Hematopoietic multipotent progenitor cell (in vitro differentiated cells): ENCODE measurements around the gene PTBP3. TPM values are rescaled to one million over a fixed set of nuclear protein-coding genes. Genes with fewer than 3 reads are reported as not detected.
"Not testable (repeated sequence)": the region's sequence is repeated elsewhere in the genome, so short reads cannot be mapped to it uniquely, and the experiment has no call there.

Source experiments
- DNase-seq, 3 donors: peaks; one replicate each; pipeline ENCODE4 v3.0.0-alpha.2; 2011 to 2015; ENCODE audit warnings: low read depth in 2 of 3, low spot score in 2 of 3
- total RNA-seq: library from RNA; depleted of rRNA; stranded (reverse); fragments of >200 nt; gene quantifications from one replicate; pipeline ENCODE4 v1.2.3, GENCODE V29; 2012

PTBP3 gene
- total RNA-seq, 1 donor: 34.5 TPM

DNA sequence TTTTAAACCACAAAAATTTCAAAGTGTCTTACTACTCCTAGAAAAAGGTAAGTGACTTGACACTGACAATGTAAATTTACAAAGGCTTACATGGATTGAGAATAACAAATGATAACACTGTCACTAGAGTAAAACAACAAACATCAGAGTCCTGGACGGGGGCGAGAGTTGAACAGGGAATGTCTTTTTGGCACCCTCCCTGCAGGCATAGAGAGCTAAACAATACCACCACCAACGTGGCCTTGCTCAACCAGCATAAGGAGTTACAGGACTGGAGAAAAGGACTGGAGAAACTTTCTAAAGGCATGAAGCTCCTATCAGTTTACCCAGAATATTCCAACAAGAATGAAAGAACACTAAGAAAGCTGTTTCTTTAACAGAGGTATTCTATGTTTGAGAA, 55.3 kb downstream of the PTBP3 start:
- no peak for DNase-seq

DNA sequence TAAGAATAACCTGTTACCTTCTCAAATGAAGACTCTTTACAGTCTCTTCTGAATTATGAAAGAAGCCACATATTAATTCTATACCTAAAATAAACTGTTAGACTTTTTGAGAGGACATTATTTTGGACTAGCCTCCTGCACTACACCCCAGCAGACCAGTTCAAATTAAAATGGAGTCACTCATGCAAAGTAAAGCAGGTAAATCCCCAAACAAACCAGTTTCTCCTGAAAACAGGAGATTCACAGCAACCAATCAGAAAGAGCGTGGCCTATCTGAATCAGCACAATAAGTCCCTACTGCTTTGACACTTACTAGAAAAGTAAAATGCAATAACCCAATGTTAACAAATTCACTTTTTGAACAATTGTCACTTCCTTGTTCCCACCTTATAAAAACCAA, 58.8 kb downstream of the PTBP3 start:
- no peak for DNase-seq

DNA sequence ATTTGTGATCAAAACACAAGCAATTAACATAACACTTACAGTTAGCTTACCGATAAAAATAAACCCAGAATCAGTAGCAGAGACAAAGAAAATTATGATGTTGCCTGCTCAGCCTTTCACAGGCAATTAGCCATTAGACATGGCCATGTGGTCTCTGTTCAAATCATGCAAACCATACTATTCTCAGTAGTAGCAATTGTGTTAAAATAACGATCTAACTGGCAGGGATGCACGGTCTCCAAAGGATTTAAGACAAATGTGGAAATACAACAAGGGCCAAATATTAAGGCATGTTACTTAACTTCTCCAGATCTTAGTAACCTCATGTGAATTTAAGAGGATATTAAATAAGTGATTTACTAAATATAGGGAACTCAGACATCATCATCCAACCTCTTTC, 59.5 kb downstream of the PTBP3 start:
- DNase-seq: no peak

DNA sequence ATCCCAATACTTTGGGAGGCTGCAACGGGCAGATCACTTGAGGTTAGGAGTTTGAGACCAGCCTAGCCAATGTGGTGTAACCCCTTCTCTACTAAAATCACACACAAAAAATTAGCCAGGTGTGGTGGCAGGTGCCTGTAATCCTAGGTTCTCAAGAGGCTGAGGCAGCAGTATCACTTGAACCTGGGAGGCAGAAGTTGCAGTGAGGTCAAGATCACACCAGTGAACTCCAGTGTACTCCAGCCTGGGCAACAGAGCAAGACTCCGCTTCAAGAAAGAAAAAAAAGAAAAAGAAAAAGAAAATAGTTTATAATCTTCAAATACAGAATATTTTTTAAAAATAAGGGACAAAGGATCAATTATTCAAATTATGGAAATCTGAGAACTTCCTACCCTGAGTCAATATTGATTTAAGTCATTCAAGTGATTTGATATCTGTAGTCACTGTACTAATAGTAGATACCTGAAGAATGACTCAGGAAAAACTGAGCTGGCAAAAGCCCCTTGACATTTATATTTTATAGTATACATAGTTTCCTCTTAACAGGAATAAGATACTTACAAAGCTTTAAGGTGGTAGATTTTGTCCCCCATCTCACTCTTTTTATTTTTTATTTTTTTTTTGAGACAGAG, 61.8 kb downstream of the PTBP3 start:
- no peak for DNase-seq

DNA sequence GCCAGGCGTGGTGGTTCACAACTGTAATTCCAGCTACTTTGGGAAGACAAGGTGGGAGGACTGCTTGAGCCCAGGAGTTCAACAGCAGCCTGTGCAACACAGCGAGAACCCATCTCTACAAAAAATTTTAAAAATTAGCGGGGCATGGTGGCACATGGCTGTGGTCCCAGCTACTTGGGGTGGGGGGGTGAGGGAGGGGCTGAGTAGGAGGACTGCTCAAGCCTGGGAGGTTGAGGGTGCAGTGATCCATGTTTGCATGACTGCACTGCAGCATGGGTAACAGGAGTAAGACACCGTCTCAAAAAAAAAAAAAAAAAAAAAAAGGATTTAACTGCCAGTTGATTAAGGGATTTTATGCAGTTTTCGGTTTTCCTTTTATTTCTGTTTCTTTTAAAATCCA, 65.0 kb downstream of the PTBP3 start:
- DNase-seq: no peak

DNA sequence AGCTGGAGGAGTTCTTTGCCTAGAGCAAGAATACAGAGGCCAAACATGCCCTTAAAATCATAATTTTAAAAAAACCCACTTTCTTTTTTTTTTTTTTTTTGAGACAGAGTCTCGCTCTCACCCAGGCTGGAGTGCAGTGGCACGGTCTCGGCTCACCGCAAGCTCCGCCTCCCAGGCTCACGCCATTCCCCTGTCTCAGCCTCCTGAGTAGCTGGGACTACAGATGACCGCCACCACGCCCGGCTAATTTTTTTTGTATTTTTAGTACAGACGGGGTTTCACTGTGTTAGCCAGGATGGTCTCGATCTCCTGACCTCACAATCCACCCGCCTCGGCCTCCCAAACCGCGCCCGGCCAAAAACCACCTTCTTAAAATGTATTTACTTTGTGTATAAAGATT, 66.3 kb downstream of the PTBP3 start:
- DNase-seq: not testable (repeated sequence)

DNA sequence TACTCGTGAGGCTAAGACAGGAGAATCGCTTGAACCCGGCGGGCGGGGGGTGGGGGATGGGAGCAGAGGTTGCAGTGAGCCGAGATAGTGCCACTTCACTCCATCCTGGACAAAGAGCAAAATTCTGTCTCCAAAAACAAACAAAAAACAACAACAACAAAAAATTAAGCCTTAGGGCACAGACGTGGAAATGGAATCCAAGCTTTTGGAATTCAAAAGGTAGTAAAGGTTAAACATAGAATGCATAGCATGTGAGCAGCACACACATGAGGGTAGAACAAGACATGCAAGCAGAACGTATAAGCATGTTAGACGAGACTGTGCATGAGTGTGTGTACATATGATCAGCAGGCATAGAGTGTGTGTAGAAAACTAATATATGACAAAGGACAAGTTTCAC, 68.0 kb downstream of the PTBP3 start:
- DNase-seq: no peak

DNA sequence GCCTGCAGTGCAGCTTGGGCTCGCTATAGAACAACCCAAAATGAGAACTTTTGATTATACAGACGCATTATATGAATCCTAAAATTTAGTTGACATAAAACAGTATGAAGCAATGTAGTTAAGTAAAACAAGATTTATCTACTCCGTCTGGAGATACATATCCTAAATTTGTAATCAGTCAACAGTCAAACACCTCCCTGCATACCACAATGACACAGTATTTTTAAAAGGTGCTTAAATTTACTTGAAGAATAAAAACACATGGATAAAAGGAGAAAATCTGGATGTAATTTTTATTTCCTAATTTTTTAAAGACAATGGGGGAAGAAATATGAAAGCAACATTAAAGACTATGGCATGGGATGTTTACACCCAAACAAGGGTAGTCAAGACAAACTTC, 70.8 kb downstream of the PTBP3 start:
- DNase-seq: no peak

DNA sequence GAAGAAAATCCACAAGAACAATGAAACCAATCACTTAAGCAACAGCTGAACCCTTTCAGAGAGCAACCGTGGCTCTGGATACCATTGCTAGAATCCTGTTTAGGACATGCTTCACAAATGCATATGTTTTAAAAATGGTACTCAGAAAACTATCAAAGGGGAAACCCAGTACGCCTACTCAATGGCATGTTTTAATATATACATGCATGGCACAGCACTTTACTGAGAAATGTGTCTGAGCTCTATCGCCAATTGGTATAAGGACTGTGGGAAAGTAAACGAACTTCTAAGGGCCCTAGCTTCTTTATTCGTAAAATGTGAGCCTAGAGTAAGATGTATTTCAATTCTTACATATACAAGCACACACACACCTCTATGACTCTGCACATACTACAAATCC, 72.3 kb downstream of the PTBP3 start:
- no peak for DNase-seq

DNA sequence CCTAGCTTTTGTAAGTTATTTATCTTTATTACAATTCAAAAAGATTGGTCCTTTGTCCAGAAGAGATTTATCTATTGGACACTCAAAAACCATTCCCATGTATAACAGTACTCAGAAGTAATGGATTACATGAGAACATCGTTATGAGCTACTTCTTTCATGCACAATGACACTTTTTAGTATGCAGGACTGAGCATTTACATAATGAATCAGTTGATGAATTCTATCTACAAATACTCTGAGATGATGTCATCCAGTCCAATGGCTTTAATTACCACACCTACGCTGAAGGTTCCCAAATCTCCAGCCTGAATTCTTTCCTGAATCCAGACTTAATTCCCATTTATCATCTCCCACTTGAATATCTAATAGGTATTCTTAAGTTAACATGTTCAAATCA, 75.3 kb downstream of the PTBP3 start:
- no peak for DNase-seq

DNA sequence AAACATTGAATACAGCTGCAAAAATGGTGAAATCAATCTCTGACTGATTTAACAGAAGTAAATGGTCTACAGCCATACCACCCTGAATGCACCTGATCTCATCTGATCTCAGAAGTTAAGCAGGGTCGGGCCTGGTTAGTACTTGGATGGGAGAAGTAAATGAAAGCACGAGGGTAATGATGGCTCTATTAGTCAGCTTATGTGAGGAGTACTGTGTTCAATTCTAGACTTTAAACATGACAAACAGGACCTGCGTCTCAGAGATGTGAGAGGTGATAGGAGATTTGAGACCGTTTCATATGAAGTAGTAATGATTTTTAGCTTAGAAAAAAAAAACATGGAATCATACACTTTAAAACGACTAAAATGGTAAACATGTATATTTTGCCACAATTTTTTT, 81.2 kb downstream of the PTBP3 start:
- no peak for DNase-seq

DNA sequence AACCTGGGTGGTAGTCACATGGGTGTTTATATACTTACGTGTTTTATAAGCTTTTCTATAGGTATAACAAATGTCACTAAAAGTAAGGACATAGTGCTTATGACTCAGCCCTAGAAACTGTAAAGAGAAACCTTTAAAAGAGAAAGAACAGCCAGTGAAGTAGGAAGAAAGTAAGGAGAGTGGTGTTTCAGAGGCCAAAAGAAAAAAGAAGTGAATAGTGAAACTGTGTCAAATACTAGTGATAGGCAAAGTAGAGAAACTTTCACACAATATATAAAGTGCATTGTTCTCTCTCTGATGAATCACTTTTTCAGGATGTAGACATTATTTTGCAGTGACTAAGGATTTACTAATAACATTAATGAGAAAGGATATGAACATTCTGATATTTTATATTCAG, 84.1 kb downstream of the PTBP3 start:
- no peak for DNase-seq

DNA sequence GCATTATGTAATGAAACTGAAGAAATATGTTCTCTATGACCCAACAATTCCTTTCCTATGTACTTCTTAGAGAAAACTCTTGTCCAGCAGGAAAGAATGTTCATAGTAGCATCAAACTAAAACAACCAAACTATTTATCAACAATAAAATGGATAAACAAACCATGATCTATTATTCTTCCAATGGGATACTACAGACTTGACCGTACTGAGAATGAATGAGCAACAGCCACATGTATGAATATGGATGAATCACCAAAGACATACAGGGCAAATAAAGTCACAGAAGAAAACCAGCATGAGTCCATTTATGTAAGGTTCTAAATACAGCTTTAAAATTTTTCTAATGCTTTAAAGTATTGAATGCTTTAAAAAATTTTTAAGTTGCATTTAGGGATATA, 84.7 kb downstream of the PTBP3 start:
- DNase-seq: no peak

DNA sequence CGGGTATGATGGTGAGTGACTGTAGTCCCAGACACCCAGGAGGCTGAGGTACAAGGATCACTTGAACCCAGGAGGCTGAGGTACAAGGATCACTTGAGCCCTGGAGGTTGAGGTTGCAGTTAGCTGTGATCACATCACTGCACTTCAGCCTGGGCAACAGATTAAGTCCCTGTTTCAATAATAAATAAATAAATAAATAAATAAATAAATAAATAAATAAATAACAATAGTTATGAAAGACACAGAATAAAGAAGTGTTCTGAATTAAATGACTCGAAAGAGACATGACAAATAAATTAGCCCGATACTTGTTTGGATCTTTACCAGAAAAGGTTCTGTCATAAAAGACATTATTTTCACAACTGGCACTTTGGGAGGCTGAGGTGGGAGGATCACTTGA, 86.3 kb downstream of the PTBP3 start:
- no peak for DNase-seq

DNA sequence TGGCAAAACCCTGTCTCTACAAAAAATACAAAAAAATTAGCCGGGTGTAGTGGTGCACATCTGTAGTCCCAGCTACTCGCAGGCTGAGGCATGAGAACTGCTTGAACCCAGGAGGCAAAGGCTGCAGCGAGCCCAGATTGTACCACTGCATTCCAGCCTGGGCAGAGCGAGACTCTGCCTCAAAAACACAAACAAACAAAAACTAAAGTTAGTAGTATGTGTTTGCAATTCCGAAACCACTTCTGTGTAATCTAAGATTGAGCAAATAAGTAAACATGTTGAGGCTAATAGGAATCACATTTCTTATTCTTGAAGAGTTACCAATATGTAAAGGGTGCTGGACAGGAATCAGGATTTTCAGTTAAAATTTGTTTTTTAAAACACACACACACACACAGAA, 88.3 kb downstream of the PTBP3 start:
- no peak for DNase-seq

DNA sequence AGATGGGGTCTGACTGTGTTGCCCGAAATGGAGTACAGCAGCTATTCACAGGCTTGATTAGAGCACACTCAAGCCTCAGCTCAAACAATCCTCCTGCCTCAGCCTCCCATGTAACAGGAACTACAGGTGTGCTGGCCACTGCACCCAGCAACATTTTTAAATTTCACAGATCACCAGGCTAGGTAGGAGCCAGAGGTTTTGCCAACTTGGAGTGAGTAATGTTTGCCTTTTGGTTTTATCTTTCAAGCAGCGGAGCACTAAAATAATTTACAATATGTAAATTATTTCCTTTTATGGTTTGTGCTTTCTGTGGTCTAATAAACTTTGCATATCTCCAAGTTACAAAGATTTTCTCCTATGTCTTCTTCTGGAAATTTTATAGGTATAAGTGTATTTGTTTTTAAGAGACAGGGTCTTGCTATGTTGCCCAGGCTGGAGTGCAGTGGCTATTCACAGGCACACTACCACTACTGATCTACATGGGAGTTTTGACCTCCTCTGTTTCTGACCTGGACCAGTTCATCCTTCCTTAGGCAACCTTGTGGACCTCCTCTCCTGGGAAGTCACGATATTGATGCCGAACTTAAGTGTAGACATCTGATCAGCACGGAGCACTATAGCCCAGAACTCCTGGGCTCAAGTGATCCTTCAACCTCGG, 91.1 kb downstream of the PTBP3 start:
- DNase-seq: no peak

DNA sequence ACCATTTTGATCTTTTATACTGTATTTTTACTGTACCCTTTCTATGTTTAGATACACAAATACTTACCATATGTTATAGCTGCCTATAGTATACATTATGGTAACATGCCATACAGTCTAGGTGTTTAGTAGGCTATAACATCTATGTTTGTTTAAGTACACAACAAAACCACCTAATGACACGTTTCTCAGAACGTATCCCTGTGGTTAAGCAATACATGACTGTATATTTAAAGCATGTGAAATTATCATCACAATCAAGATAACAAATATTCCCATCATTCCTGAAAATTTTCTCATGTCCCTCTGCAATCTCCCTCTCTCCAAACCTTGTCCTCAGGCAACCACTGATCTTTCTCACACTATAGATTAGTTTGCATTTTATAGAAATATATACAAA, 91.9 kb downstream of the PTBP3 start:
- DNase-seq: no peak

DNA sequence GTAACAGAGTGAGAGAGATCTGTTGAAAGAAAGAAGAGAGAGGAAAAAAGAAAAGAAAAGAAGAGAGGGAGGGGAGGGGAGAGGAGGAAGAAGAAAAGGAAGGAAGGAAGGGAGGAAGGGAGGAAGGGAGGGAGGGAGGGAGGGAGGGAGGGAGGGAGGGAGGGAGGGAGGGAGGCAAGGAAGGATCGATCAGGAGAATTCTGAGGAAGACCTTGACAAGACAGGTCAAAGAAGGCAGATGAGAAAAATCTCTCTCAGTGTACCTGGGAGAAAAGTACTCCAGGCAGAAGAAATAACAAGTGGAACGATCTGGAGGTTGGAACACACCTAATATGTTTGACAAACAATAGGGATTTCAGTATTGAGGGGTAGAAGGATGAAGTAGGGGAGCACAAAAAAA, 93.7 kb downstream of the PTBP3 start:
- DNase-seq: no peak

DNA sequence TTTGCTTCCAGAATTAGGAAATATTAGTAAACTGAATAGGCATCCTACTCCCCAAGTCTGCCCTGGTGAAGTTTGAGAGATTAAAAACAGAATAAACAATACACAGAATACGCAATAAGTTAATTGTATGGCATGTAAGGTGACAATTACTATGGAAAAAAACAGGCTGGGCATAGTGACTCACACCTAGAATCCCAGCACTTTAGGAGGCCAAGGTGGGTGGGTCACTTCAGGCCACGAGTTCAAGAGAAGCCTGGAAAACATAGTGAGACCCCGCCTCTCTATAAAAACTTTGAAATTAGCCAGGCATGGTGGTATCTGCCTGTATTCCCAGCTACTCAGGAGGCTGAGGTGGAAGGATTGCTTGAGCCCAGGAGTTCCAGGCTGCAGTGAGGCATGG, 94.1 kb downstream of the PTBP3 start:
- DNase-seq: no peak

DNA sequence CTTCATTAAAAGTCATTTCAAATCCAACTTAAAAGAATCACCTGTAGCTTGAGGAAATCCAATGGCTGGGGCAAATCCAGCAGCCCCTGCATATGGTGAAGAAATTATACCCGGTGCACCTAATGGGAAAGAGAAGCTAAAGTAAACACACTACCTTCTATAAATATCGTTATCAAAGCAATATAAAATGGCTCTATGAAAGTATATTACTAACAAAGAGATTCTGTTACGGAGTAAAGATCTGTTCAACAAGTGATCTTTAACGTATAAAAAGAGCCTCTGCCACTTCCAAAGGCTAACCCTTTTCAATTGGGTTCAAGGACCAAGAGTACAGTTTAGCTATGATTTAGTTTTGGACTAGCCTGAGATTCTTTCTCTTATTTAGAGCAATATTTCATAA, 98.6 kb downstream of the PTBP3 start:
- no peak for DNase-seq

DNA sequence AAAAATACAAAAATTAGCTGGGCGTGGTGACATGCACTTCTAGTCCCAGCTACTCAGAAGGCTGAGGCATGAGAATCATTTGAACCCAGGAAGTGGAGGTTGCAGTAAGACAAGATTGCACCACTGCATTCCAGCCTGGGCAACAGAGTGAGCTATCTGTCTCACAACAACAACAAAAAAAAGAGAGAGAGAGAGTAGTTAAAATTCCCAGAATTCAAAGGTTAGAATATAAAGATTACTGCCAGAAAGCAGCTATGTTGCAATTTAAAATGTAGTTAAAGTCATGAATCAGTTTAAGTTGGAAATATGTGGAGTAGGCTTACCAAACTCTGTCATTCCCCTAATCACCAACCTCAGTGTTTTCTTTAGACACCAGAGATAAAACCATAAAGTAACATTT, 99.7 kb downstream of the PTBP3 start:
- no peak for DNase-seq

DNA sequence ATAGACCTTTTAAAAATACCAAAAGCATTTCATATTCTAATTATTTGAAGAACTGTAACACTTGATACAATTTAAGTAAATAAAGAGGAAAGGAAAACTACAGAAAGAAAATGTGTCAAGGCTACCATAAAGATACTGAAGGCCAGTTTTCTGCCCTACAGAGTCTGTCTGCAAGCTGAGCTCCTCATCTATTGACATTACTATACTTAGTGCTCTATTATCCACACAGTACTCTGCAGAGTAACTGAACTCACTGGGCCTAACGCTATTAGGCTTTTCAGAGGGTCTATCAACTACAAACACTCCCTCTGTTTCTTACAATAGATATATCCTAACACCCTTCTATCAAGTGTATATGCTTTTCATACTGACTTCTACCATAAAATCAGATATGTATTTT, 101.2 kb downstream of the PTBP3 start:
- DNase-seq: no peak

DNA sequence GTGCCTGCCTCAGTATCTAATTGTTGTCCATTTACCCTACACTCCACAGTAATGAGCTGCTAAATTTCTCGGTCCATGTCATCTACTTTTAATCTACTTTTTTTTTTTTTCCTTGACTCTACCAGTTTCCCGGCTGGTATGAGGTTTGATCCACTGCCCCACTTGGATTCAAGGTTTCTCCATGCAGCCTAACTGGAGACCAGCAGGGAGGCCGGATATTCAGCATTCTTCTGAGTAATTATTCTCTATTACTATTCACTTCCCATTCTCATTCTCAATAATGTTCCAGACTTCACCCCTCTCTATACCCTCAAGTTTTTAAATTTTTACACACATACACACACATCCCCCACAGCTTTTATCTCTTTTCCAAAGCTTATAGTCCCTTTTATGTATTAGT, 107.3 kb downstream of the PTBP3 start:
- DNase-seq: no peak
